Vagina (tissue), 2 donors: ENCODE results near the gene CCNG2.

Experiments
- POLR2A ChIP-seq, 2 donors: fragments of 450-650 bp; IDR thresholded peaks; one replicate each; pipeline ENCODE4 v1.6.1; 2017; ENCODE audit warnings: antibody characterized with exemption in 2 of 2, mild to moderate bottlenecking in 2 of 2, moderate library complexity in 2 of 2
- TF ChIP-seq, protein P1 (sequence below), 3 experiments: fragments of 450-650 bp in 2 of 3; fragments of 200-600 bp in 1 of 3; sonication (generic) in 1 of 3; IDR thresholded peaks; one replicate each; pipeline ENCODE4 v1.5.1; 2017 to 2019; ENCODE audit warnings: antibody characterized with exemption in 3 of 3, mild to moderate bottlenecking in 2 of 3, moderate library complexity in 2 of 3

DNA sequence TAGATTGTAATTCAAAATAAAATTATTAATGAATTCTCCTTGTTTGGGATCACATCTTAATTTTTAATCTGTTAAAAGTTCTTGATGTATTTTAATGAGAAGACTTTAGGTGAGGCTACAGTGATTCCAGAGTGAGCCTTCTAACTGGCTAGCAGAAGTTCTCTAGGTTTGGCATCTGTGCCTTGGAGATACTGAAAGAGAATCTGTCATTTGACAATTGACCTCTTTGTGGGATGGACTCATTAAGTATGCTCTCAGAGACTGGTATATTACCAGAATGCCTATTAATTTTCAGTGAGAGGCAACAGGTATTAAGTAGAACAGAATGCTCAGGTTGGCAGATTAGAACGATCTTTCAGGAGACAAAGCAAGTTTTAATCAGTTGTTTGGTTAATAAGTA is 10.2 kb downstream of the CCNG2 start:
- no peak for TF ChIP-seq POLR2A (IDR thresholded peaks at IDR 0.05)
- TF ChIP-seq, protein P1, sequence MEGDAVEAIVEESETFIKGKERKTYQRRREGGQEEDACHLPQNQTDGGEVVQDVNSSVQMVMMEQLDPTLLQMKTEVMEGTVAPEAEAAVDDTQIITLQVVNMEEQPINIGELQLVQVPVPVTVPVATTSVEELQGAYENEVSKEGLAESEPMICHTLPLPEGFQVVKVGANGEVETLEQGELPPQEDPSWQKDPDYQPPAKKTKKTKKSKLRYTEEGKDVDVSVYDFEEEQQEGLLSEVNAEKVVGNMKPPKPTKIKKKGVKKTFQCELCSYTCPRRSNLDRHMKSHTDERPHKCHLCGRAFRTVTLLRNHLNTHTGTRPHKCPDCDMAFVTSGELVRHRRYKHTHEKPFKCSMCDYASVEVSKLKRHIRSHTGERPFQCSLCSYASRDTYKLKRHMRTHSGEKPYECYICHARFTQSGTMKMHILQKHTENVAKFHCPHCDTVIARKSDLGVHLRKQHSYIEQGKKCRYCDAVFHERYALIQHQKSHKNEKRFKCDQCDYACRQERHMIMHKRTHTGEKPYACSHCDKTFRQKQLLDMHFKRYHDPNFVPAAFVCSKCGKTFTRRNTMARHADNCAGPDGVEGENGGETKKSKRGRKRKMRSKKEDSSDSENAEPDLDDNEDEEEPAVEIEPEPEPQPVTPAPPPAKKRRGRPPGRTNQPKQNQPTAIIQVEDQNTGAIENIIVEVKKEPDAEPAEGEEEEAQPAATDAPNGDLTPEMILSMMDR (IDR thresholded peaks at IDR 0.05): no peak
